Measurements from ENCODE around the gene FBF1.

Gene FBF1

GRCh38 chr17:75892556-75893224, 48.2 kb downstream of the FBF1 start:
- no peak for ATAC-seq
- TF ChIP-seq ZFP30 (CRISPR knock-in tag; IDR thresholded peaks at IDR 0.05), result no peak
- TF ChIP-seq ARNTL (CRISPR knock-in tag; IDR thresholded peaks at IDR 0.05; ENCODE audit: borderline replicate concordance, low read depth), result no peak
- TF ChIP-seq TCF4 (CRISPR knock-in tag; IDR thresholded peaks at IDR 0.05; ENCODE audit: borderline replicate concordance), result no peak
- TF ChIP-seq PPARA (CRISPR knock-in tag; IDR thresholded peaks at IDR 0.05; ENCODE audit: borderline replicate concordance), result no peak
- no peak for TF ChIP-seq GLIS3 (CRISPR knock-in tag; IDR thresholded peaks at IDR 0.05)
- no peak for TF ChIP-seq SNAI2 (CRISPR knock-in tag; IDR thresholded peaks at IDR 0.05)
- TF ChIP-seq CSRNP3 (CRISPR knock-in tag; IDR thresholded peaks at IDR 0.05), result no peak
- TF ChIP-seq, protein P1, sequence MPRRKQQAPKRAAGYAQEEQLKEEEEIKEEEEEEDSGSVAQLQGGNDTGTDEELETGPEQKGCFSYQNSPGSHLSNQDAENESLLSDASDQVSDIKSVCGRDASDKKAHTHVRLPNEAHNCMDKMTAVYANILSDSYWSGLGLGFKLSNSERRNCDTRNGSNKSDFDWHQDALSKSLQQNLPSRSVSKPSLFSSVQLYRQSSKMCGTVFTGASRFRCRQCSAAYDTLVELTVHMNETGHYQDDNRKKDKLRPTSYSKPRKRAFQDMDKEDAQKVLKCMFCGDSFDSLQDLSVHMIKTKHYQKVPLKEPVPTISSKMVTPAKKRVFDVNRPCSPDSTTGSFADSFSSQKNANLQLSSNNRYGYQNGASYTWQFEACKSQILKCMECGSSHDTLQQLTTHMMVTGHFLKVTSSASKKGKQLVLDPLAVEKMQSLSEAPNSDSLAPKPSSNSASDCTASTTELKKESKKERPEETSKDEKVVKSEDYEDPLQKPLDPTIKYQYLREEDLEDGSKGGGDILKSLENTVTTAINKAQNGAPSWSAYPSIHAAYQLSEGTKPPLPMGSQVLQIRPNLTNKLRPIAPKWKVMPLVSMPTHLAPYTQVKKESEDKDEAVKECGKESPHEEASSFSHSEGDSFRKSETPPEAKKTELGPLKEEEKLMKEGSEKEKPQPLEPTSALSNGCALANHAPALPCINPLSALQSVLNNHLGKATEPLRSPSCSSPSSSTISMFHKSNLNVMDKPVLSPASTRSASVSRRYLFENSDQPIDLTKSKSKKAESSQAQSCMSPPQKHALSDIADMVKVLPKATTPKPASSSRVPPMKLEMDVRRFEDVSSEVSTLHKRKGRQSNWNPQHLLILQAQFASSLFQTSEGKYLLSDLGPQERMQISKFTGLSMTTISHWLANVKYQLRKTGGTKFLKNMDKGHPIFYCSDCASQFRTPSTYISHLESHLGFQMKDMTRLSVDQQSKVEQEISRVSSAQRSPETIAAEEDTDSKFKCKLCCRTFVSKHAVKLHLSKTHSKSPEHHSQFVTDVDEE (CRISPR knock-in tag; IDR thresholded peaks at IDR 0.05), result no peak
- TF ChIP-seq, protein P2, sequence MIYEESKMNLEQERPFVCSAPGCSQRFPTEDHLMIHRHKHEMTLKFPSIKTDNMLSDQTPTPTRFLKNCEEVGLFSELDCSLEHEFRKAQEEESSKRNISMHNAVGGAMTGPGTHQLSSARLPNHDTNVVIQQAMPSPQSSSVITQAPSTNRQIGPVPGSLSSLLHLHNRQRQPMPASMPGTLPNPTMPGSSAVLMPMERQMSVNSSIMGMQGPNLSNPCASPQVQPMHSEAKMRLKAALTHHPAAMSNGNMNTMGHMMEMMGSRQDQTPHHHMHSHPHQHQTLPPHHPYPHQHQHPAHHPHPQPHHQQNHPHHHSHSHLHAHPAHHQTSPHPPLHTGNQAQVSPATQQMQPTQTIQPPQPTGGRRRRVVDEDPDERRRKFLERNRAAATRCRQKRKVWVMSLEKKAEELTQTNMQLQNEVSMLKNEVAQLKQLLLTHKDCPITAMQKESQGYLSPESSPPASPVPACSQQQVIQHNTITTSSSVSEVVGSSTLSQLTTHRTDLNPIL (CRISPR knock-in tag; IDR thresholded peaks at IDR 0.05; ENCODE audit: low read depth), result no peak
- TF ChIP-seq ZC3H10 (CRISPR knock-in tag; IDR thresholded peaks at IDR 0.05), result no peak
- TF ChIP-seq ZNF8 (CRISPR knock-in tag; IDR thresholded peaks at IDR 0.05), result no peak

DNA sequence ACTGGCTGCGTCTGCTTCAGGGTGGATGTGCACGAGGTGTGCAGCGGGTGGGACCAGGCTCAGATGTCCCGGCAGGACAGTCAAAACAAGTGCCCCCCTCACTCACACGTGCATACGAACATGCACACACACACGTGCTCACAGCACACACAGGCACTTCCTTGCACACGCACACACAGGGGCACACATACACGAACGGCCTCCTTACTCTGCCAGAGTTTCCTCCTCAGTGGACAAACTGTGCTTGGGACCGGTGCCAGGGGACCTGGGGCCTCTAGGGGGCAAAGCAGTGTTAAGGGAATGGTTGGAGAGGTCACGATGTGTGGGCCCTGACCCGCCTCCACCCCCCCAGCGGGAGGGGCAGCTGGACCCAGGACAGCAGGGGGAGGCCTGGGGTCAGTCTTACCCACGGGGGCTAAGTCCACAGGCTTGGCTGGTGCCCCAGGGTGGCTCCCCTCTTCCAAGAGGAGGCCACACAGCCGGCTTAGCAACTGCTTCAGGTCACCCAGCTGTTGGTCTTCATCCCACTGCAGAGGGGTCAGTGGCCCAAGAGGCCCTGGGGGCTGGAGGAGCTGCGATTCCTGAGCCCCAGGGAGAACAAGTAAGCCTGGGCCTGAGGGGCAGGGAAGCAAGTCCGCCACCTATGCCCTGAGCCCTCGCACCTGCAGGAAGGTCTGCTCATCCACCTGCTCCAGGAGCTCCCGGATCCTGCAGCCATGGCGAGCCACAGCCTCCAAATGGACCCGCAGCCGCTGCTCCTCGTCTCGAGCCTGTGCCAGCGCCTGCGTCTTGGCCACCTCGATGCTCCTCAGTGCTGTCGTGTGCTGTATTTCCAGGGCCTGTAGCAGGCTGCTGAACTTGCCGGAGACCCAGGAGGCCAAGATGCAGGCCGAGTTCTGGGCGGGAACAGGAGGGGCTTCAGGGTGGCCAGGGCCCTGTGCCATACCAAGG, 49.0 kb downstream of the FBF1 start:
- TF ChIP-seq ZNF70 (CRISPR knock-in tag; IDR thresholded peaks at IDR 0.05), result no peak
- no peak for TF ChIP-seq ESRRG (CRISPR knock-in tag; IDR thresholded peaks at IDR 0.05)
- TF ChIP-seq POU6F1 (CRISPR knock-in tag; IDR thresholded peaks at IDR 0.05; ENCODE audit: borderline replicate concordance, low read depth), result no peak
- no peak for TF ChIP-seq ISL1 (CRISPR knock-in tag; IDR thresholded peaks at IDR 0.05)
- TF ChIP-seq BACH2 (CRISPR knock-in tag; IDR thresholded peaks at IDR 0.05; ENCODE audit: borderline replicate concordance), result no peak
- TF ChIP-seq ZNF565 (CRISPR knock-in tag; conservative IDR thresholded peaks at IDR 0.05; ENCODE audit: low read depth), result no peak
- no peak for TF ChIP-seq CSDC2 (CRISPR knock-in tag; IDR thresholded peaks at IDR 0.05)
- no peak for TF ChIP-seq SNAI2 (CRISPR knock-in tag; IDR thresholded peaks at IDR 0.05)
- no peak for TF ChIP-seq OSR1 (CRISPR knock-in tag; IDR thresholded peaks at IDR 0.05)
- TF ChIP-seq ARNTL (CRISPR knock-in tag; IDR thresholded peaks at IDR 0.05; ENCODE audit: borderline replicate concordance, low read depth), result no peak
- no peak for TF ChIP-seq TCF4 (CRISPR knock-in tag; IDR thresholded peaks at IDR 0.05; ENCODE audit: borderline replicate concordance)
- no peak for TF ChIP-seq TOX (CRISPR knock-in tag; IDR thresholded peaks at IDR 0.05; ENCODE audit: borderline replicate concordance)
- no peak for TF ChIP-seq ZFP30 (CRISPR knock-in tag; IDR thresholded peaks at IDR 0.05)
- TF ChIP-seq, protein P3, sequence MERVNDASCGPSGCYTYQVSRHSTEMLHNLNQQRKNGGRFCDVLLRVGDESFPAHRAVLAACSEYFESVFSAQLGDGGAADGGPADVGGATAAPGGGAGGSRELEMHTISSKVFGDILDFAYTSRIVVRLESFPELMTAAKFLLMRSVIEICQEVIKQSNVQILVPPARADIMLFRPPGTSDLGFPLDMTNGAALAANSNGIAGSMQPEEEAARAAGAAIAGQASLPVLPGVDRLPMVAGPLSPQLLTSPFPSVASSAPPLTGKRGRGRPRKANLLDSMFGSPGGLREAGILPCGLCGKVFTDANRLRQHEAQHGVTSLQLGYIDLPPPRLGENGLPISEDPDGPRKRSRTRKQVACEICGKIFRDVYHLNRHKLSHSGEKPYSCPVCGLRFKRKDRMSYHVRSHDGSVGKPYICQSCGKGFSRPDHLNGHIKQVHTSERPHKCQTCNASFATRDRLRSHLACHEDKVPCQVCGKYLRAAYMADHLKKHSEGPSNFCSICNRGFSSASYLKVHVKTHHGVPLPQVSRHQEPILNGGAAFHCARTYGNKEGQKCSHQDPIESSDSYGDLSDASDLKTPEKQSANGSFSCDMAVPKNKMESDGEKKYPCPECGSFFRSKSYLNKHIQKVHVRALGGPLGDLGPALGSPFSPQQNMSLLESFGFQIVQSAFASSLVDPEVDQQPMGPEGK (CRISPR knock-in tag; IDR thresholded peaks at IDR 0.05; ENCODE audit: borderline replicate concordance), result no peak
- no peak for TF ChIP-seq GLIS3 (CRISPR knock-in tag; IDR thresholded peaks at IDR 0.05)
- no peak for TF ChIP-seq ZC3H10 (CRISPR knock-in tag; IDR thresholded peaks at IDR 0.05)

More for the DNA sequence above, 49.0 kb downstream of the FBF1 start:
- no peak for ATAC-seq
